PC-9 (cell line): ENCODE measurements around the gene CYP27C1. TPM values are rescaled to one million over a fixed set of nuclear protein-coding genes. Genes with fewer than 3 reads are reported as not detected.

ENCODE experiments used
- BruUV-seq: library from RNA; stranded (reverse); fragments of 400-500 nt; replicated peaks from 2 replicates; lab custom pipeline; 2021; lab: Mats Ljungman, UMichigan
- CTCF ChIA-PET: fragments of 300-600 bp; sonication (Branson Sonifier 250); formaldehyde crosslinking; loops from one replicate; lab custom pipeline; 2022; ENCODE audit warnings: antibody characterized with exemption; lab: Charles Lee
- POLR2A ChIA-PET: fragments of 300-600 bp; sonication (Branson Sonifier 250); formaldehyde crosslinking; loops from one replicate; lab custom pipeline; 2022; ENCODE audit warnings: antibody characterized with exemption; ENCODE audit not compliant: unreplicated experiment; lab: Charles Lee
- DNase-seq, 2 experiments: peaks; one replicate each; pipeline versions ENCODE4 v3.0.0 to v3.0.0-alpha.2; 2015 to 2022; ENCODE audit warnings: mixed read lengths in 1 of 2
- H2AFZ ChIP-seq: fragments of 200-600 bp; sonication (generic); 2 replicates; pipeline ENCODE4 v1.8.1; 2017; ENCODE audit warnings: antibody characterized with exemption
- H3F3A ChIP-seq: fragments of 200-600 bp; sonication (generic); 2 replicates; pipeline ENCODE4 v1.8.1; 2017; ENCODE audit warnings: antibody characterized with exemption, mild to moderate bottlenecking, low read depth; ENCODE audit not compliant: insufficient read depth
- H3K27ac ChIP-seq: fragments of 200-600 bp; sonication (generic); 2 replicates; pipeline ENCODE4 v1.6.1; 2016; ENCODE audit warnings: mixed run types
- H3K27me3 ChIP-seq: fragments of 200-600 bp; sonication (generic); 2 replicates; pipeline ENCODE4 v1.6.1; 2016; ENCODE audit warnings: low read depth, mixed run types; ENCODE audit not compliant: insufficient read depth
- H3K36me3 ChIP-seq: fragments of 200-600 bp; sonication (generic); 2 replicates; pipeline ENCODE4 v1.6.1; 2016; ENCODE audit warnings: low read depth, mixed run types
- H3K4me1 ChIP-seq: fragments of 200-600 bp; sonication (generic); replicated peaks from 2 replicates; pipeline ENCODE4 v1.6.1; 2016; ENCODE audit warnings: mixed run types; ENCODE audit not compliant: insufficient read depth
- H3K4me2 ChIP-seq: fragments of 200-600 bp; sonication (generic); 2 replicates; pipeline ENCODE4 v1.6.1; 2017; ENCODE audit warnings: mixed run types
- H3K4me3 ChIP-seq: fragments of 200-600 bp; sonication (generic); 2 replicates; pipeline ENCODE4 v1.6.1; 2016; ENCODE audit warnings: mixed run types
- H3K79me2 ChIP-seq: fragments of 200-600 bp; sonication (generic); 2 replicates; pipeline ENCODE4 v1.6.1; 2017; ENCODE audit warnings: low read depth, mixed run types
- H3K9me2 ChIP-seq: fragments of 200-600 bp; sonication (generic); 2 replicates; pipeline ENCODE4 v1.8.1; 2017; ENCODE audit warnings: mild to moderate bottlenecking; ENCODE audit not compliant: insufficient read depth
- H3K9me3 ChIP-seq: fragments of 200-600 bp; sonication (generic); 2 replicates; pipeline ENCODE4 v1.8.1; 2016; ENCODE audit warnings: low read depth; ENCODE audit not compliant: insufficient read depth
- H4K20me1 ChIP-seq: fragments of 200-600 bp; sonication (generic); 2 replicates; pipeline ENCODE4 v1.8.1; 2017; ENCODE audit not compliant: insufficient read depth
- CTCF ChIP-seq: fragments of 200-600 bp; sonication (generic); conservative IDR thresholded peaks from 2 replicates; pipeline ENCODE4 v1.6.1; 2017; ENCODE audit warnings: mixed run types, antibody characterized with exemption, mild to moderate bottlenecking, moderate library complexity
- EZH2 ChIP-seq: fragments of 200-600 bp; sonication (generic); IDR thresholded peaks from 2 replicates; pipeline ENCODE4 v1.8.0; 2017; ENCODE audit warnings: antibody characterized with exemption, low read depth
- intact Hi-C: fragments of 100-400 bp; cut with micrococcal nuclease; formaldehyde crosslinking; loops from one replicate; pipeline ENCODE4 v1.10.0; 2022; ENCODE audit not compliant: unreplicated experiment
- total RNA-seq: library from RNA; stranded (reverse); gene quantifications from 2 replicates; pipeline ENCODE4 v1.2.3, GENCODE V29; 2021

CYP27C1 gene
- total RNA-seq, 1 experiment from 2014 or later, result 0.94 TPM

- Histone ChIP-seq H3K4me1 (no peaks in the 10 kb centered on the region), H3K9me3 (peaks cover 10% of the 10 kb centered on the region), H3K36me3 (no peaks in the 10 kb centered on the region), H3K9me2 (no peaks in the 10 kb centered on the region), H3F3A (0 out of 2 replicates have a peak, but pooled peaks cover under 1% of the 10 kb centered on the region), H3K4me3 (no peak overlapping the region), H2AFZ (no peak overlapping the region), H3K27me3 (no peaks in the 10 kb centered on the region), H4K20me1 (no peaks in the 10 kb centered on the region), H3K79me2 (no peaks in the 10 kb centered on the region), H3K27ac (no peak overlapping the region), H3K4me2 (no peak overlapping the region)
- ChIA-PET CTCF (interaction anchor here (0.6 kb wide), 1 partner anchor 1434 kb away, joined by 3 read pairs; no protein-coding TSS in a partner anchor), POLR2A (no interaction called here)
- no TSS peak for BruUV-seq
- no peak for DNase-seq
- intact Hi-C loops, result loop anchor here (5.0 kb wide), 1 partner anchor 657 kb away; no protein-coding TSS in a partner anchor
- no peak for TF ChIP-seq CTCF
- no peak for TF ChIP-seq EZH2
Measured at GRCh38 chr2:127179766-127180165, 40.3 kb downstream of the CYP27C1 start.

- ChIA-PET POLR2A (no interaction called here), CTCF (interaction anchor here (0.6 kb wide), 1 partner anchor 79 kb away, joined by 3 read pairs; no protein-coding TSS in a partner anchor)
- no peaks in the 10 kb centered on the region for H4K20me1 ChIP-seq
- no peak for DNase-seq
- BruUV-seq, result no TSS peak
- no peaks in the 10 kb centered on the region for H3K36me3 ChIP-seq
- H3F3A ChIP-seq, result peaks cover 9% of the 10 kb centered on the region; the same call in 1 of the 2 replicates
- no peak overlapping the region for H2AFZ ChIP-seq
- H3K4me2 ChIP-seq, result no peak overlapping the region
- TF ChIP-seq EZH2 (no peak), CTCF (no peak)
- H3K9me2 ChIP-seq, result no peaks in the 10 kb centered on the region
- H3K4me3 ChIP-seq, result no peak overlapping the region
- no peaks in the 10 kb centered on the region for H3K4me1 ChIP-seq
- H3K79me2 ChIP-seq, result no peaks in the 10 kb centered on the region
- H3K27ac ChIP-seq, result no peak overlapping the region
- H3K9me3 ChIP-seq, result peaks cover 10% of the 10 kb centered on the region
- intact Hi-C loops, result loop anchor here (5.0 kb wide), 1 partner anchor 655 kb away; no protein-coding TSS in a partner anchor
- H3K27me3 ChIP-seq, result no peaks in the 10 kb centered on the region
Measured at GRCh38 chr2:127177617-127178263, 42.4 kb downstream of the CYP27C1 start.

GRCh38 chr2:127176371-127177311 lies 43.5 kb downstream of the CYP27C1 start:
- intact Hi-C loops, result loop anchor here (5.0 kb wide), 1 partner anchor 654 kb away; no protein-coding TSS in a partner anchor
- Histone ChIP-seq H3K27me3 (no peaks in the 10 kb centered on the region), H3K4me3 (no peak overlapping the region), H4K20me1 (no peaks in the 10 kb centered on the region), H3K36me3 (no peaks in the 10 kb centered on the region), H3K4me1 (no peaks in the 10 kb centered on the region), H3F3A (peaks cover 9% of the 10 kb centered on the region; the same call in 1 of the 2 replicates), H2AFZ (no peak overlapping the region), H3K9me3 (peaks cover 10% of the 10 kb centered on the region), H3K9me2 (no peaks in the 10 kb centered on the region), H3K27ac (no peak overlapping the region), H3K79me2 (no peaks in the 10 kb centered on the region), H3K4me2 (no peak overlapping the region)
- no TSS peak for BruUV-seq
- ChIA-PET CTCF (interaction anchor here (0.6 kb wide), 2 partner anchors 48 to 78 kb away, joined by 3 read pairs; no protein-coding TSS in a partner anchor), POLR2A (no interaction called here)
- no peak for TF ChIP-seq EZH2
- TF ChIP-seq CTCF, result no peak
- no peak for DNase-seq
